MM.1S (cell line): ENCODE data around the gene PRM3.
"Not testable (repeated sequence)": the region's sequence is repeated elsewhere in the genome, so short reads cannot be mapped to it uniquely, and the experiment has no call there.

ENCODE experiments used
- DNase-seq: peaks from one replicate; pipeline ENCODE4 v3.0.0-alpha.2; 2015
- H2AFZ ChIP-seq: fragments of 300-600 bp; sonication (generic); 2 replicates; pipeline ENCODE4 v1.6.0; 2016; ENCODE audit warnings: antibody characterized with exemption, low read length
- H3F3A ChIP-seq: fragments of 300-600 bp; sonication (generic); 2 replicates; pipeline ENCODE4 v1.6.1; 2016; ENCODE audit warnings: mild to moderate bottlenecking, antibody characterized with exemption, low read length, moderate library complexity, mixed read lengths; ENCODE audit not compliant: insufficient read depth
- H3K27ac ChIP-seq: fragments of 300-600 bp; sonication (generic); 2 replicates; pipeline ENCODE4 v1.5.1; 2016; ENCODE audit warnings: mild to moderate bottlenecking, low read length
- H3K27me3 ChIP-seq: fragments of 300-600 bp; sonication (generic); replicated peaks from 2 replicates; pipeline ENCODE4 v1.6.0; 2016; ENCODE audit warnings: low read length; ENCODE audit not compliant: insufficient read depth
- H3K36me3 ChIP-seq: fragments of 300-600 bp; sonication (generic); replicated peaks from 2 replicates; pipeline ENCODE4 v1.6.1; 2016; ENCODE audit warnings: mild to moderate bottlenecking, low read length, mixed read lengths; ENCODE audit not compliant: insufficient read depth
- H3K4me1 ChIP-seq: fragments of 300-600 bp; sonication (generic); 2 replicates; pipeline ENCODE4 v1.6.1; 2016; ENCODE audit warnings: low read length, mixed read lengths
- H3K4me2 ChIP-seq: fragments of 300-600 bp; sonication (generic); 2 replicates; pipeline ENCODE4 v1.6.0; 2016; ENCODE audit warnings: low read depth, low read length
- H3K4me3 ChIP-seq: fragments of 300-600 bp; sonication (generic); 2 replicates; pipeline ENCODE4 v1.5.1; 2016; ENCODE audit warnings: low read length, mixed read lengths
- H3K79me2 ChIP-seq: fragments of 300-600 bp; sonication (generic); 2 replicates; pipeline ENCODE4 v1.6.1; 2016; ENCODE audit warnings: mixed run types, low read length, mixed read lengths
- H3K9ac ChIP-seq: fragments of 300-600 bp; sonication (generic); 2 replicates; pipeline ENCODE4 v1.6.1; 2016; ENCODE audit warnings: low read length, mixed read lengths
- H3K9me2 ChIP-seq: fragments of 300-600 bp; sonication (generic); replicated peaks from 2 replicates; pipeline ENCODE4 v1.6.1; 2016; ENCODE audit warnings: mild to moderate bottlenecking, low read length, mixed read lengths; ENCODE audit not compliant: insufficient read depth
- H3K9me3 ChIP-seq: fragments of 300-600 bp; sonication (generic); replicated peaks from 2 replicates; pipeline ENCODE4 v1.6.1; 2016; ENCODE audit warnings: mild to moderate bottlenecking, low read length, mixed read lengths; ENCODE audit not compliant: insufficient read depth
- H4K20me1 ChIP-seq: fragments of 300-600 bp; sonication (generic); 2 replicates; pipeline ENCODE4 v1.6.1; 2016; ENCODE audit warnings: mild to moderate bottlenecking, low read length, moderate library complexity, mixed read lengths; ENCODE audit not compliant: insufficient read depth
- CTCF ChIP-seq: fragments of 300-600 bp; sonication (generic); IDR thresholded peaks from 2 replicates; pipeline ENCODE4 v1.5.1; 2016; ENCODE audit warnings: antibody characterized with exemption, low read length, mixed read lengths
- EZH2 ChIP-seq: fragments of 300-600 bp; sonication (generic); optimal IDR thresholded peaks from 2 replicates; pipeline ENCODE3; 2017; ENCODE audit warnings: low read depth, mild to moderate bottlenecking, antibody characterized with exemption, low read length, mixed read lengths
- EZH2phosphoT487 ChIP-seq: fragments of 300-600 bp; sonication (generic); IDR thresholded peaks from 2 replicates; pipeline ENCODE4 v1.6.1; 2018; ENCODE audit warnings: antibody characterized with exemption, low read length

PRM3 gene

GRCh38 chr16:11291091-11291703 is 17.8 kb upstream of the PRM3 start:
- Histone ChIP-seq H3K27me3 (peaks cover 42% of the 10 kb centered on the region), H3K9me2 (no peaks in the 10 kb centered on the region), H3K4me3 (no peak overlapping the region), H3K9me3 (no peaks in the 10 kb centered on the region), H3K36me3 (no peaks in the 10 kb centered on the region), H3K27ac (no peak overlapping the region), H3K4me2 (no peak overlapping the region), H3K79me2 (no peaks in the 10 kb centered on the region), H4K20me1 (no peaks in the 10 kb centered on the region), H3K9ac (no peak overlapping the region), H3K4me1 (no peaks in the 10 kb centered on the region), H2AFZ (no peak overlapping the region), H3F3A (no peaks in the 10 kb centered on the region)
- TF ChIP-seq EZH2phosphoT487 (no peak), EZH2 (no peak), CTCF (no peak)
- DNase-seq: no peak

DNA sequence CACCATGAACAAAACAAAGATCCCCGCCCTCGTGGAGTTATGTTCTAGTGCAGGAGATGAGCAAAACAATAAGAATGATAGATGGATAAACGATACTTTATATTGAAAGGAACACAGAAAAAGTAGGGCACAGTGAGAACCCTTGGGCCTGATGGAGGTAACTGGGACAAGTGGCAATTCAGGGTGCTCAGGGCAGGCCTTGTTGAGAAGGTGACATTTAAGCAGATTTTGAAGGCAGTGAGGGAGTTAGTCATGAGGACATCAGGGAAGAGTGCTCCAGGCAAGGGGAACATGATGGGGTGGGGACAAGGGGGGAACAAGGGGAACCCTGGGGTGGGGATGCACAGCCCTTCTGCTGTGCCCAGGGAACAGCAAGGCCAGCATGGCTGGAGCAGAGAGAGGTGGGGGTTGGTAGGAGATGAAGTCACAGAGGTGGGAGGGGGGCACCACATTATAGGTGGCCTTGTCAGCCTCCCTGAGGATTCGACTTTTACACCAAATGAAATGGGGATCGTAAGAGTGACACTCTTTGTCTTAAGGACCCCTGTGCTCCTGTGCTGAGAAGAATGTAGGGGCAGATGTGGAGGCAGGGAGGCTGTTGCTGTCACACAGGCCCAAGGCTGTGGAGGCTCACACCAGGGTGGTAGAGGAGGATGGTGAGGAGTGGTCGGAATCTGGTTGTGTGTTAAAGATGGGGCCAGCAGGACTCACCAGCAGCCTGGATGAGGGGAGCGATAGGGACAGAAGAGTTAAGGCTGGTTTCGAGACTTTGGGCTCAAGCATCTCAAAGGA is 16.9 kb upstream of the PRM3 start:
- H2AFZ ChIP-seq: no peak overlapping the region
- DNase-seq: no peak
- no peak overlapping the region for H3K4me3 ChIP-seq
- peaks cover 33% of the 10 kb centered on the region for H3K27me3 ChIP-seq
- no peak overlapping the region for H3K27ac ChIP-seq
- no peaks in the 10 kb centered on the region for H3K79me2 ChIP-seq
- no peaks in the 10 kb centered on the region for H3K9me2 ChIP-seq
- no peaks in the 10 kb centered on the region for H3K4me1 ChIP-seq
- no peak overlapping the region for H3K4me2 ChIP-seq
- H3F3A ChIP-seq: no peaks in the 10 kb centered on the region
- no peaks in the 10 kb centered on the region for H3K36me3 ChIP-seq
- H3K9me3 ChIP-seq: no peaks in the 10 kb centered on the region
- no peak overlapping the region for H3K9ac ChIP-seq
- H4K20me1 ChIP-seq: no peaks in the 10 kb centered on the region
- TF ChIP-seq CTCF (no peak), EZH2phosphoT487 (no peak), EZH2 (no peak)

- H3K27ac ChIP-seq, DNase-seq, H3K9ac ChIP-seq, H3K36me3 ChIP-seq, H3K4me1 ChIP-seq, H3K9me2 ChIP-seq, H2AFZ ChIP-seq, H3K4me2 ChIP-seq, H3K4me3 ChIP-seq, H4K20me1 ChIP-seq, H3K79me2 ChIP-seq, H3F3A ChIP-seq, H3K9me3 ChIP-seq: not testable (repeated sequence)
- H3K27me3 ChIP-seq: peaks cover 27% of the 10 kb centered on the region
These were observed 16.3 kb upstream of the PRM3 start for GRCh38 chr16:11289696-11290095.

- no peaks in the 10 kb centered on the region for H3K79me2 ChIP-seq
- no peak overlapping the region for H3K4me2 ChIP-seq
- no peaks in the 10 kb centered on the region for H3K9me2 ChIP-seq
- no peak overlapping the region for H2AFZ ChIP-seq
- no peaks in the 10 kb centered on the region for H3K36me3 ChIP-seq
- H3K4me3 ChIP-seq: no peak overlapping the region
- no peaks in the 10 kb centered on the region for H3K9me3 ChIP-seq
- TF ChIP-seq EZH2phosphoT487 (no peak), EZH2 (no peak), CTCF (no peak)
- H4K20me1 ChIP-seq: no peaks in the 10 kb centered on the region
- no peaks in the 10 kb centered on the region for H3K4me1 ChIP-seq
- H3K27me3 ChIP-seq: peaks cover 23% of the 10 kb centered on the region
- H3K9ac ChIP-seq: no peak overlapping the region
- no peaks in the 10 kb centered on the region for H3F3A ChIP-seq
- no peak overlapping the region for H3K27ac ChIP-seq
- DNase-seq: no peak
These were observed 15.8 kb upstream of the PRM3 start for GRCh38 chr16:11289202-11289601.
